Measurements from ENCODE around the gene CEP104.

DNA sequence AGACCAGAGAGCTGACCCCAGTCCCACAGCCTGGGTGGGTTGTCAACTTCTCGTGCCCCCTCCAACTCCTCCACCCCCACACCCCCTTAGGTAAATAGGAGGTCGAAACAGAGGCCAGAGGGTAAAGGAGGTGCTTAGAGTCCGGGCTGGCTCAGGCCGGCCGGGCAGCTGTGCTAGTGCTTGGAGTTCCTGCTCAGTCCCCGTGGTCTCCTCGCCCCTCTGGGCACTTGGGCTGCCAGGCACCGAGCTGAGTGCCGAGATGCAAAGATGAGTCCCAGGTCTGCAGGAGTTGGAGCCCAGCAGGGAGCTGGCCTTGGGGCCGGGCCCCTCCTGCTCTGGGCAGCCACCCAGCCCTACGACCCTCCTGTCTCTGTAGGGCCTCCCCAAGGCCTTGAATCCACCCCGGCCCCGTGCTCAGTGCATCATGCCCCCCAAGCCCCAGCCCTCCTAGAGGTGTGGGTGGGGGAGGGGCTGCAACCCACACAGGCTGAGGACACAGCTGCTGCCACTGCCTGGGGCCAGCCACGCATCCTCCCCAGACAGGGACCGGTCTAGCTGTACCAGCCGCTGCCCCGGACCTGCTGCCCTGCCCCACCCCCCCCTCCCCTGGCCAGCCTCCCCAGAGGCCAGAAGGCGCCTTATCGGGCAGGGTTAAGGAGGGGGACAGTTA is 82.6 kb downstream of the CEP104 start:
- TF ChIP-seq GABPA (IDR thresholded peaks at IDR 0.05; ENCODE audit: low read depth) (no peak), CTCF (IDR thresholded peaks at IDR 0.05; ENCODE audit: insufficient read depth, low read length) (no peak), REST (IDR thresholded peaks at IDR 0.05; ENCODE audit: insufficient replicate concordance, low read depth) (no peak), POLR2AphosphoS5 (IDR thresholded peaks at IDR 0.05; ENCODE audit: low read depth) (no peak)

Data from HL-60 (cell line).